ENCODE measurements around the gene NRTN.

GRCh38 chr19:5767949-5768348 lies 36.9 kb upstream of the NRTN start:
- TF ChIP-seq CTCF (IDR thresholded peaks at IDR 0.05) = no peak
- no peak for TF ChIP-seq EP300 (IDR thresholded peaks at IDR 0.05)
- TF ChIP-seq POLR2AphosphoS5 (IDR thresholded peaks at IDR 0.05) = no peak
